Tibial nerve (tissue), 4 donors: ENCODE data around the gene SFRP2.

ENCODE experiments used
- EP300 ChIP-seq, 2 donors: sonication (generic); formaldehyde crosslinking; IDR thresholded peaks; one replicate each; pipeline ENCODE4 v1.6.1; 2017; ENCODE audit warnings: antibody characterized with exemption in 2 of 2, mild to moderate bottlenecking in 1 of 2
- POLR2A ChIP-seq, 2 donors: fragments of 450-650 bp; IDR thresholded peaks; one replicate each; pipeline ENCODE4 v1.6.1; 2017; ENCODE audit warnings: antibody characterized with exemption in 2 of 2, mild to moderate bottlenecking in 2 of 2, moderate library complexity in 2 of 2
- TF ChIP-seq, protein P1 (sequence below), 5 experiments: fragments of 200-600 bp in 3 of 5; fragments of 450-650 bp in 2 of 5; sonication (generic) in 3 of 5; IDR thresholded peaks; one replicate each; pipeline ENCODE4 v1.5.1; 2016 to 2019; ENCODE audit warnings: antibody characterized with exemption in 5 of 5, mild to moderate bottlenecking in 3 of 5, moderate library complexity in 2 of 5

DNA sequence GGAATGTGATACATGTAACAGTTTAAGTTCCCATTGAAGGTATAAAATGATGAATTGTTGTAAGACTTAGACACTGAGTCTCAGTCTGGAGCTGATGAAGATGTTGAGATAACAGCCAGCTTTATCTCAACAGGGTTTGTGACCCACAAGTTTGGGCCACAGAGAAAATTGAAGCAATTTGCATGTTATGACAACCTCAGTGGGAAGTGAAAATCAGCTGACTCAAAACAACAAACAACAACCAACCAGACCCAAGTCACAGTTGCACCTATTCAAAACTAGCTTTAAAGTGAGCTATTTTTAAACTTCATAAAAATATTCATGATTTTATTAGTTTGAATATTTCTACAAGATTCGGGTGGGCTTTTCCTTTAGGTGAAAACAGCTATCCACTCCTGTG, 8.0 kb downstream of the SFRP2 start:
- TF ChIP-seq, protein P1, sequence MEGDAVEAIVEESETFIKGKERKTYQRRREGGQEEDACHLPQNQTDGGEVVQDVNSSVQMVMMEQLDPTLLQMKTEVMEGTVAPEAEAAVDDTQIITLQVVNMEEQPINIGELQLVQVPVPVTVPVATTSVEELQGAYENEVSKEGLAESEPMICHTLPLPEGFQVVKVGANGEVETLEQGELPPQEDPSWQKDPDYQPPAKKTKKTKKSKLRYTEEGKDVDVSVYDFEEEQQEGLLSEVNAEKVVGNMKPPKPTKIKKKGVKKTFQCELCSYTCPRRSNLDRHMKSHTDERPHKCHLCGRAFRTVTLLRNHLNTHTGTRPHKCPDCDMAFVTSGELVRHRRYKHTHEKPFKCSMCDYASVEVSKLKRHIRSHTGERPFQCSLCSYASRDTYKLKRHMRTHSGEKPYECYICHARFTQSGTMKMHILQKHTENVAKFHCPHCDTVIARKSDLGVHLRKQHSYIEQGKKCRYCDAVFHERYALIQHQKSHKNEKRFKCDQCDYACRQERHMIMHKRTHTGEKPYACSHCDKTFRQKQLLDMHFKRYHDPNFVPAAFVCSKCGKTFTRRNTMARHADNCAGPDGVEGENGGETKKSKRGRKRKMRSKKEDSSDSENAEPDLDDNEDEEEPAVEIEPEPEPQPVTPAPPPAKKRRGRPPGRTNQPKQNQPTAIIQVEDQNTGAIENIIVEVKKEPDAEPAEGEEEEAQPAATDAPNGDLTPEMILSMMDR (IDR thresholded peaks at IDR 0.05), result no peak
- TF ChIP-seq EP300 (IDR thresholded peaks at IDR 0.05) (no peak), POLR2A (IDR thresholded peaks at IDR 0.05) (no peak)
